ENCODE results near the gene TMC1.

Gene TMC1

GRCh38 chr9:72882117-72882775, 360.8 kb downstream of the TMC1 start:
- FAIRE-seq (no peak), DNase-seq (ENCODE audit: insufficient read length, low spot score) (no peak)
- no peak for TF ChIP-seq CTCF (IDR thresholded peaks at IDR 0.05; ENCODE audit: insufficient read depth, missing control alignments)

GRCh38 chr9:72883875-72884274, 362.5 kb downstream of the TMC1 start:
- TF ChIP-seq CTCF (IDR thresholded peaks at IDR 0.05; ENCODE audit: insufficient read depth, missing control alignments): no peak
- DNase-seq (ENCODE audit: insufficient read length, low spot score) (no peak), FAIRE-seq (no peak)

- no peak for DNase-seq (ENCODE audit: insufficient read length, low spot score)
- TF ChIP-seq CTCF (IDR thresholded peaks at IDR 0.05; ENCODE audit: insufficient read depth, missing control alignments): no peak
- no peak for FAIRE-seq
Observed at GRCh38 chr9:72884508-72884907, 363.1 kb downstream of the TMC1 start.

Data from D721Med (cell line).